Measurements from ENCODE around the gene STX4. TPM values are rescaled to one million over a fixed set of nuclear protein-coding genes. Genes with fewer than 3 reads are reported as not detected.

The STX4 gene
- polyA plus RNA-seq, 1 donor = 43.0 TPM

- DNase-seq (ENCODE audit: low read depth) = no peak
Measured at GRCh38 chr16:31083556-31083955, 50.2 kb downstream of the STX4 start.

DNA sequence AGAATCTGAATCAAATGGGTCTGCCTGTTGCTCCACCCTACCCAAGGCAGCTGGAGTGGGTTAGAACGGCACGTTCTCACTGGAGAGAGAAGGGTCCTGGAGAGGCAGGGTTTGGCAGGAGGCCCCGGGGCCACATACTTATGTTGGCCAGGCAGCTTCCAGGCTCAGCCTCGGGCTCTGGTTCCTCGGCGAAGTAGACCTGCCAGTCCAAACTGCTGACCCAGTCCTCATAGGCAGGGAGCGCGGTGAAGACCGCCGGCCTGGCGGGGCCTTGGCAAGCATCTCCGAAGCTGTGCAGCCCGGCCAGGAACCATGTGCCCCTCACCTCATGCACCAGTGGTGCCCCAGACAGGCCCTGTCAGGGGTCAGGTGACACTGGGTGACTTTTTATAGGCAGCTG is 50.6 kb downstream of the STX4 start:
- DNase-seq (ENCODE audit: low read depth) = no peak

DNA sequence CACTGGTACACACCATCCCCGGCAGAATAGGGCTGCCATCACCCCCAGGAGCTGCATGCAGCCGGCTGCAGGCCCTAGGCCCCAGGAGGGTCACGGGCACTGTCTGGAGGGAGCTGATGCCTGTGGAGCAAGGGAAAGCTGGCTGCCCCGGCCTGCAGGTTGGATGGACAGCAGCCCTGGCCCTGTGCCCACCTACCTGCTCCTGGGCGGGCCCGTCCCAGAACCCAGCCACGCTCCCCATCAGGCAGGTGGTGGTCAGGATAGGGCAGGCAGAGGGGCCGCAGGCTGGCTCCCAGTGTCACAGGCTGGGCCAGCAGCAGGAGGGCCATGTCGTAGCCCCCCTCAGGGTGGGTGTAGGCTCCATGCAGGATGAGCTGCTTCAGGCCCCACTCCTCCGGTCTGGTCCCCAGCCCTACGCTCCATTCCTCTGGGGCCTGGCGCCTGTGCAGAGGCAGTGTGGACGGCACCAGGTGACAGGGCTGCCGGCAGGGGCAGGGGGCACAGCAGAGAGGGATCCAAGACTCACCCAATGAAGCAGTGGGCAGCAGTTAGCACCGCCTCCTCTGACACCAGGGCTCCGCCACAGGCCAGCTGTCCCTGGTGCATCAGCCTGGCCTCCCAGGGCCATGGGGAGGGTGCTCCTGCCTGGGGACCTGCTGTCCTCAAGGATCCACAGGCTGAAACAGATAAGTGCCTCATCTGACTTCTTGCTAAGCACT is 51.4 kb downstream of the STX4 start:
- DNase-seq (ENCODE audit: low read depth) = no peak

- no peak for DNase-seq (ENCODE audit: low read depth)
Measured at GRCh38 chr16:31085411-31085810, 52.1 kb downstream of the STX4 start.

DNA sequence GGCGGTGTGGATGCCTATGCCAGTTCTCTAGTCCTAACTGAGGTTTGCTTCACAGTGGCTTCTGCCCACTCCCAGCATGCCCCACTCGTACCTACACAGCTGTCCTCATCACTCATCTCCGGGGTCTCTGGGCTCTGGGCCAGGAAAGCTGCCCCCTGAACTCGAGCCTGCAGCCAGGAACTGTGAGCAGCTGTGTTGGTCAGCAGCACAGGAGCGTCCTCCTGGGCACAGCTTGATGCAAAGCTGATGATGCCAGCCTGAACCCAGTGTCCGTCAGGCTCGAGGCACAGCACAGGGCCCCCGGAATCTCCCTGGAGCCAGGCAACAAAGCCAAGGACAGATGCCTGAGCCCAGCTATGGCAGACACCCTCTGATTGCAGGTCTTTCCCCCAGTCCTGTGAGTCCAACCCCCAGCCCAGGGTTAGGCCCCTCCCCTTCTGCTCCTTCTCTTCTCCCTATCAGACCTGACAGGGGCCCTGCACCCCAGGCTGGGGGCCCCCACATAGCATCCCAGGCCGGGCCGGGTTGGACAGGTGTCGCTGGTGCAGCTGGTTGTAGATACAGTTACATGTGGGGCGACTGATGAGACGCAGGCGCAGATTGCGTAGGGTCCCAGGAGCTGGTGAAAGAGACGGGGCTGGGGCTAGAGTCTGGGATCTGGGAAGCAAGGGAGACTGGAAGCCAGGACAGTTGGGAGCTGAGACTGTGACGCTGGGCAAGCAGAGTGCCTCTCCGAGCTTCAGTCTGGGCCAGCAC is 52.7 kb downstream of the STX4 start:
- DNase-seq (ENCODE audit: low read depth) = no peak

DNA sequence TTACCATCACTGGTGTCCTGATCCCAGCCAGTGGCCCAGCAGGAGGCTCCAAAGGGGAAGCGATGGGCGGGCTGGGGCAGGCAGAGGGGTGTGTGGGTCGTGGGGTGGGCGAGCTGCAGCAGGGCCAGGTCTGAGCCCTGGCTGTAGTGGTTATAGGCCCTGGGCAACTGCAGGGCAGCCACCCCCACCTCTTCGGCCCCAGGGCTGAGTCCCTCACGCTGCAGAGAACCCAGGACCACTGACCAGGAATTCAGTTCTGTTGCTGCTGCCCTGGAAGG is 53.2 kb downstream of the STX4 start:
- no peak for DNase-seq (ENCODE audit: low read depth)

GRCh38 chr16:31087481-31087880 is 54.1 kb downstream of the STX4 start:
- no peak for DNase-seq (ENCODE audit: low read depth)

DNA sequence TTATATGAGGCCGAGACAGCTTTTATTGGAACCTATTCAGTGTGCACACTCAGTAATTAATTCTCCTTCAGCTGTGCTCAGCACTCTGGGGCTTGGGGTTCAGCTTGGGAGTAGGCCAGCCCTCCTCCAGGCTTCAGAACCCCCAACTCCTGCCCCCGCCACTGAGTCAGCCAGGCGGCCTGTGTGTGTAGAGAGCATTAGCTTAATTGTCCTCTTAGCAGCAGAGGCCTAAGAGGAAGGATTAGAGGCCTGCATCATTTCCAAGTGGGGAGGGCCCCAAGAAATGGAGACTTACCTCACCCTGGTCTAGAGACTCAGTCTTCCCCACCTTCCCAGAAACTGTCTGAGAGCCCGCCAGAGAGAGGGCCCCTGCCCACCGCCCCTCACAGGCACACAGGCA is 54.6 kb downstream of the STX4 start:
- DNase-seq (ENCODE audit: low read depth) = no peak

DNA sequence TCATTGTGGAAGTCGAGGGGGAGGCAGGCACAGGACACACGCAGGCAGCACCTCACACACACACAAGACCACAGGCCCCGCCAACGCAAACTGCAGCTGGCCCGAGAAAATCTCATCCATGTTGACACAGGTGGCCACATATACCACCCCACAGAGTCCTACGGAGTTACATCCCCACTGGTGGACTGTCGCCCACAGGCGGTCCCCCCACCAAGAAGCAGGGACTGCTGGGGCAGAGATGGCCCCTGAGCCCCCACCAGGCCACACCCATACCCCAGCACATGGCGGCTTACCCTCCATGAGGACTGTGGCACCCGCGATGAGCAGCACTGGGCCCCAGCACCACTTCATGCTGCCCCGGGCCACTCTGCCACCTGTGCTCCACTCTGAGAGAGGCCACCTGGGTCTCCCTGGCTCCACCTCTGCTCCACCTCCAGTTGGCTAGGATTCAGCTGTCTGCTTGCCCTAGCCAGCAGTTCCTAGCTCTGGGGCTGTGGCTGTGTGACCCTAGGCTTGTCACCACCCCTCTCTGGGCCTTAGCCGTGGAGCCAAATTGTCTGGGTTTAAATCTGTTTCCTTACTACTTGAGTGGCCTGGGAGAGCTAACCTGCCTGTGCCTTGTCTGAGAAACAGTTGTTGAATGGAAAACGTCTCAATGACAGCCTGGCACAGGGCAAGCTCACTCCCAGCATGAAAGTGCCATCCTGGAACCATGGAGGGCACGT is 55.3 kb downstream of the STX4 start, which contains the start of gene PRSS53:
PRSS53 (minus strand) TSS at position 485 of the 725 bp plus-strand sequence; CDS start at position 351, 134 bp downstream.
- no peak for DNase-seq (ENCODE audit: low read depth)

- DNase-seq (ENCODE audit: low read depth) = no peak
Measured at GRCh38 chr16:31089199-31089598, 55.8 kb downstream of the STX4 start.

Other genes starting within 250 kb of the STX4 start
- 12.3 TPM for gene ZNF629, start 246.4 kb upstream of the STX4 start, polyA plus RNA-seq (ENCODE audit: insufficient read length)
- 29.0 TPM for gene BCL7C, start 139.5 kb upstream of the STX4 start, polyA plus RNA-seq (ENCODE audit: insufficient read length)
- 12.8 TPM for gene CTF1, start 136.9 kb upstream of the STX4 start, polyA plus RNA-seq (ENCODE audit: insufficient read length)
- gene FBXL19, start 110.0 kb upstream of the STX4 start, polyA plus RNA-seq (ENCODE audit: insufficient read length) = 10.9 TPM
- gene ORAI3, start 84.5 kb upstream of the STX4 start, polyA plus RNA-seq (ENCODE audit: insufficient read length) = 9.9 TPM
- 11.9 TPM for gene SETD1A, start 75.8 kb upstream of the STX4 start, polyA plus RNA-seq (ENCODE audit: insufficient read length)
- gene HSD3B7, start 48.4 kb upstream of the STX4 start, polyA plus RNA-seq (ENCODE audit: insufficient read length) = 8.9 TPM
- 1.9 TPM for gene STX1B, start 22.9 kb upstream of the STX4 start, polyA plus RNA-seq (ENCODE audit: insufficient read length)
- 8.7 TPM for gene ZNF668, start 40.7 kb downstream of the STX4 start, polyA plus RNA-seq (ENCODE audit: insufficient read length)
- gene ZNF646, start 40.9 kb downstream of the STX4 start, polyA plus RNA-seq (ENCODE audit: insufficient read length) = 10.0 TPM
- 4.9 TPM for gene PRSS53, start 55.4 kb downstream of the STX4 start, polyA plus RNA-seq (ENCODE audit: insufficient read length)
- 61.3 TPM for gene VKORC1, start 61.2 kb downstream of the STX4 start, polyA plus RNA-seq (ENCODE audit: insufficient read length)
- gene BCKDK, start 74.8 kb downstream of the STX4 start, polyA plus RNA-seq (ENCODE audit: insufficient read length) = 25.2 TPM
- 54.9 TPM for gene KAT8, start 84.1 kb downstream of the STX4 start, polyA plus RNA-seq (ENCODE audit: insufficient read length)
- gene PRSS8, start 102.2 kb downstream of the STX4 start, polyA plus RNA-seq (ENCODE audit: insufficient read length) = 0.09 TPM
- 1.0 TPM for gene PRSS36, start 116.5 kb downstream of the STX4 start, polyA plus RNA-seq (ENCODE audit: insufficient read length)
- gene FUS, start 146.6 kb downstream of the STX4 start, polyA plus RNA-seq (ENCODE audit: insufficient read length) = 351 TPM
- gene PYCARD, start 169.2 kb downstream of the STX4 start, polyA plus RNA-seq (ENCODE audit: insufficient read length) = 4.8 TPM
- 82.7 TPM for gene TRIM72, start 180.6 kb downstream of the STX4 start, polyA plus RNA-seq (ENCODE audit: insufficient read length)
- 2.1 TPM for gene PYDC1, start 183.6 kb downstream of the STX4 start, polyA plus RNA-seq (ENCODE audit: insufficient read length)
- gene ITGAM, start 226.4 kb downstream of the STX4 start, polyA plus RNA-seq (ENCODE audit: insufficient read length) = 3.2 TPM